GM19395 (cell line): ENCODE results near the gene APOBEC3H.

ENCODE experiments used
- ATAC-seq: cut with Tn5 transposase; IDR thresholded peaks from one replicate; pipeline ENCODE4 v1.9.1; 2021; ENCODE audit warnings: mild to moderate bottlenecking, moderate library complexity; ENCODE audit not compliant: unreplicated experiment

The APOBEC3H gene

DNA sequence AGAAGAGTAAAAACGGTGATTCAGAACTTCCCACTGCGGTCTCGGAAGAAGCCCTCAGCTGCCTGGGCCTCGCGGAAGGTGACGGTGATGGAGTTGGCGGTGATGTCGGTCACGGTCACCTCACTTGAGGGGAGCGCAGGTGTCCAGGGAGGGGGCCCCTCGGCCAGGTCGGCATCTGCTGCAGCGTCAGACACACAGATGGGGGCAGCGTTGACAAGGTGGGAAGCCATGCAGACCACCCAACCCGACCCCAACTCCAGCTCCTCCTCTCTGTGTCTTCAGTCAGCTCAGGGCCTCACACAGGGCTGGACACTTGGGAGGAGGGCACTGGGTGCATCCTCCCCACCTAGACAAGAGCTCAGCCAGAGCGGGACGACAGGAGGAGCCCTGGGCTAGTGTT lies 36.8 kb downstream of the APOBEC3H start:
- ATAC-seq: no peak

DNA sequence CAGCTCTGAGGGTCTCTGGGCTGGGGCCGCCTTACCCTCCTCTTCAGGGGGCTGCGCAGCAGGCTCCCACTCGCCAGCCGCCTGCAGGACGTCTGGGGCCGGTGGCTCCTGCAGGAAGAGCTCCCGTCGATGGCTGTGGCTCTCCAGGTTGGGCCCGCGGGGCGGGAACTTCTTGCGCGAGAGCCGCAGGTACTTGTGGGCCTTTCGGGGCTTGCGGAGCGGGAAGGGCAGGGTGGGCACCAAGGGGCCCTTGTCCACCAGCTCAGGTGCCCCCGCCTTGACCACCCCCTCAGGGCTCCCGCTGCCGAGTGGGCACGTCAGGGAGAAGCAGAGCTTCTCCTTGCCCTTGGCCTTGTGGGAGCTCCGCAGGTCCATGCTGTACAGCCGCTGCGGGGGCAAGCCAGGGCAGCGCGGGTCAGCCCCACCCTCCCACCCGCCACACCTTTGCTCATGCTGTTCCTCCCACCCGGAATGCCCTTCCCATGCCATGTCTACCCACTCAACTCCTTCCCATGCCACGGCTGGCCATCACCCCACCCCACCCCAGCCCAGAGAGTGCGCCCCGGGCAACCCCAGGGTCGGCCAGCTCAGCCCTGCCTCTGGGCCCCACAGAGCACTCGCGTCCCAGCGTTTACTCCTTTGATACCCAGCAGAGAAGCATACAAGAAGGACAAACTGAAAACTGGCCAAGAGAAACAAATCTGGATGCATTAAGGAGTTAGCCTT lies 37.5 kb downstream of the APOBEC3H start:
- ATAC-seq: no peak

DNA sequence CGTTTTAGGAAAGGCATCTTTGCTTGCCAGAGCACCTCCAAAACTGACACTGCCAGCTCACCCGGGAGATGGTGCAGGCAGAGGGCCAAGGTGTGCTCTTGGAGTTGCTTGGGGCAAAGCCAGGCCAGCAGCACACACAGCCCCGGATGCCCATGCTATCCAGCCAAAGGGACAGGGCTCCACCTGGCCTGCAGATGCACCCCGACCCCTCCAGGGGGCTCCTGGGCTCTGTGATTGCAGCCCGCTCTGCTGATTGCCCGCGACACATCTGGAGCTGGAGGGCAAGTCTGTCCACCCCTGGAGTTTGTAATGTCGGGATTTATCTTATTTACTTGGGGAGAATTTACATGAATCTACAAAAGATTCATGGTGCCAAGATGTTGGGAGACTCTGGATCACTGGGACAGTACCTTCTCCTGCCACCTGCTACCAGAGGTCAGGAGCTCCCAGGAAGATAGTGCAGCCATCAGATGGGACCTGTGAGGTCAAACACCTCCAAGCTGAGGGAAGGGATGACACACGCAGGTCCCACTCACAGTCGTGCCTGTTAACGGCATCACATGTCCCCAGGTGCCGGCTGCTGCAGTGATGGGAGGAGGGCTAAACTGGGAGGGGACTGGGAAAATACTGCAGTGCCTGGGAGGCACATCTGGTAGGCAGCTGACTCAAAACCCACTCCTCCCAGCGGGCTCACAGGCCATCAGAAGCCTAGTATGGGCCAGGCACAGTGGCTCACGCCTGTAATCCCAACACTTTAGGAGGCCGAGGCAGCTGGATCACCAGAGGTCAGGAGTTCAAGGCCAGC lies 38.2 kb downstream of the APOBEC3H start:
- no peak for ATAC-seq

DNA sequence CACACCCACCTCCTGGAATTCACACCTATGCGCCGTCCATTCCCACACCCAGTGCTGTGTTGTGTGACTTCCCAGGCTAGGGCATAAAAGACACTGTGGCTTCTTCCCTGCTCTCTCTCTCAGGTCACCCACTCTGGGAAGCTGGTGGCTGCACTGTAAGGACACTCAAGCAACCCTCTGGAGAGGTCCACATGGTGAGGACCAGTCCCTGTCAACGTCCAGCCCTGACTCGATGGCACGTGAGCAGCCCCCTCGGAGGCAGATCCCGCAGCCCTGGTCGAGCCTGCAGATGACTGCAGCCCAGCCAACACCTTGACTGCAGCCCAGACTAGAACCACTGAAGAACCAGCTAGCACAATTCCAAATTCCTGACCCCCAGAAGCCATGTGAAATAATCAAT lies 39.3 kb downstream of the APOBEC3H start:
- ATAC-seq: no peak

DNA sequence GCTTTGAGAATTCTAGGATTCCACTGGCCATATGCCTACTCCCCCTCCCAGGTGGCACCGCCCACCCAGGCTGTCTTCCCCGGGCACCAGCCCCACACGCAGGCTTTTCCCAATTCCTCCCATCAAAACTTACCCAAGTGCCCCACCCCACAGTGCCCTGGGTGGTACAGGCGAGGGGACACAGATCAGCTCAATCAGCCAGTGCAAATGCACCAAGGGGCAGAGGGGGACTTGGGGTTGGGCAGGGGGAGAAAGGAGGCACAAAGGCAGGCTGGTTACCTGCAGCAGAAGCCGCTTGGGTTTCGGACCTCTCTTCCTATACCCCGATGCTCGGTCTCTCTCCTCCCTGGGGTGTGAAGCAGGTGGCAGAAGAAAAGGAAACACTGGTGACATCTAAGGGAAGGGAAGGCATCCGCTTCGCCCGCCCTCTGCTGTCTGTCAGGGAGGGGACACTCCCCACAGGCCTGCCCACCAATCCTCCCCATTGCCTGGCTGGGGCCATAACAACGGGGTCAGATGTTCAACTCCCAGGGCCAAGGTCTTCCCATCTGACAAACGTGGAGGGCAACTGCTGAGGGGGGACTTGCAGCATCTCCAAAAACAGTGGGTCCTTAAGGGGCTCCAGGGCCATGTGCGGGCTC lies 41.4 kb downstream of the APOBEC3H start:
- no peak for ATAC-seq

- ATAC-seq: no peak
Measured at GRCh38 chr22:39139933-39140332, 42.9 kb downstream of the APOBEC3H start.

DNA sequence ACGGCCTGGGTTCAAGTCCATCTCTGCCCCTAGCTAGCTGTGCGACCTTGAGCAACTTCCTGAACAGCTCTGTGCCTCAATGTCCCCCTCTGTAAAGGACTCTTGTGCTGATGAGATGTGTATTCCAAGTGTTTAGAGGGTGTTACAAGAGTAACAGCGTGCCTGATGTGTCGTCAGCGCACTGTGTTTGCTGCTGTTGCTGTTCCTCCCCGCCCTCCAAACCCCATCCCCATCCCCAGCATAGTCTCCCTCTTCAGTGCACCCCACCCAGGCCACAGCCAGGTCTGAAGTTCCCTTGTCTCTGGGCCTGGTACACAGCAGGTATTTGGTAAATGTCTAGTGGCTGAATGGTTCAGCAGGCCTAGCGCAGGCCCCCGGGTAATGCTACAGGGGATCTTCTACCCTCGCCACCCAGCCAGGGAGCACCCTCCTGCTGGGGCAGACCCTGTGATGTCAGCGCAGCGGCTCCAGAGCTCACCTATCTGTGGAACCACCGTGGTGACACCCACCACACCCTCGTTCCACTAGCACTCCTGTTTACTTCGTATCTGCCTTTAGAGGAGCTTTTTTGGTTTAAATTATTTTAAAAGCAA lies 45.1 kb downstream of the APOBEC3H start:
- no peak for ATAC-seq

DNA sequence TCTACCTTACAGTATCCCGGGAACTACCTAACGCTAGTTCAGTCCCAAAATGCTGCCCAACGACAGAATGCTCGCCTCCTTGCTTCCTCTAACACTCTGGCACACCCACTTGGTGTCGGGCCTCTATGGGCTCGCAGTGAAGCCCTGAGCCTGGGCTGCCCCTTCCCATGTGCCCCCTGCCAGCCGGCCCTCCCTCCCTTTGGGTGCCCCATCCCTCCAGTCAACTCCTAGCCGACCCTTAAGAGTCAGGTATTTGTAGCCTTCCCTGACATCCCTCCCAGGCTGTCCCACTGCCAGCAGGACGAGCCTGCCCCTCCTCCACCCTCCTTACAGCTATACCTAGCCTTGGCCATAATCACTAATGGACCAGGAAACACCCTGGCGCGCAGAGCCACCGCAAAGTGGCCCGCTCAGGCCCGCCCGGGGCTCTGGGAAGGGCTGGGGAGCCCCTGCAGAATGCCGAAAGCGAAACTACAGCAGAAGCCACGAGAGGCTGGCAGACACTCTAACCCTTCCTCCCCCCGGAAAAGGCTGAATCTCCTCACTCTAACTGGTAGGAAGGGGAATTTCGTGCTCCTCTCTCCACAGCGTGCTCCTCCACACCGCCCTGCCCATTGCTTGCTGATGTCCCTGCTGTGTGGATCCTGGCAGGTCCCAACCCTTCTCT lies 47.2 kb downstream of the APOBEC3H start:
- ATAC-seq: peak; percentile 46

DNA sequence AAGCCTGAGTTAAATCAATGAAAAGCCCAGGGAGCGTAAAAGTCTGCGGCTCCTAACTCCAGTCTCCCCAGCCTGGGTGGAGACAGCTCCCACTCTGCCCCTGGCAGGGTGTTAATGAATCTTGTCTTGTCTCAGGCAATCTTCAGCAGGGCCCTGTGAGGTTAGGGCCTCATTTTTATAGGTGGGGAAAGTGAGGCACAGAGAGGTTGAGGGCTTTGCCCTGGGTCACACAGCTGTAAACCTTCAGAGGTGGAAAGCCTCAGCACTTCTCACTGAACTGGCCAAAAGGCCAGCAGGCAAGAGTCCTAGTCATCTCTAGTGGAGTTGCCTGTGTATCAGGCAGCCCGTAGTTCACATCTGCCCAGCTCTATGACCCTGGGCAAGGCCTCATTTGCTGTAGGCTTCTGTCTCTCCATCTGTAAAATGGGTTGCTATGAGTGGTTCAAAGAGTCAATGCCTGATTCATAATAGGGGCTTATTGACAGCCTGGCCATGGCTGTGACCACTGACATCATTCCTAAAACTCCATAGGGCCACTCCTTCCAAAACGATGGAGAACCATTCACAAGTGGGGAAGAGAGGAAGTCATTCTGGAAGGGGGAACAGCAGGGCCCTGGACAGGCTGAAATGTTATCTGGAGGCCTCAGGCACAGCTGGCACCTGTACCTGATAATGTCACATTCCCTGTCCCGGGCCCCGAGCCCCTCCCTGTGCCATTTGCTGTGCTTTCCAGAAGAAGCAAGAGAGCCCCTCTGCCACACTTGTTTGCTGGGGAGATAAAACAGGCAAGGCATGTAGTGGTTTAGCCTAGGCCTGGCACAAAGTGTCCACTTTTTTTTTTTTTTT lies 49.4 kb downstream of the APOBEC3H start:
- no peak for ATAC-seq

DNA sequence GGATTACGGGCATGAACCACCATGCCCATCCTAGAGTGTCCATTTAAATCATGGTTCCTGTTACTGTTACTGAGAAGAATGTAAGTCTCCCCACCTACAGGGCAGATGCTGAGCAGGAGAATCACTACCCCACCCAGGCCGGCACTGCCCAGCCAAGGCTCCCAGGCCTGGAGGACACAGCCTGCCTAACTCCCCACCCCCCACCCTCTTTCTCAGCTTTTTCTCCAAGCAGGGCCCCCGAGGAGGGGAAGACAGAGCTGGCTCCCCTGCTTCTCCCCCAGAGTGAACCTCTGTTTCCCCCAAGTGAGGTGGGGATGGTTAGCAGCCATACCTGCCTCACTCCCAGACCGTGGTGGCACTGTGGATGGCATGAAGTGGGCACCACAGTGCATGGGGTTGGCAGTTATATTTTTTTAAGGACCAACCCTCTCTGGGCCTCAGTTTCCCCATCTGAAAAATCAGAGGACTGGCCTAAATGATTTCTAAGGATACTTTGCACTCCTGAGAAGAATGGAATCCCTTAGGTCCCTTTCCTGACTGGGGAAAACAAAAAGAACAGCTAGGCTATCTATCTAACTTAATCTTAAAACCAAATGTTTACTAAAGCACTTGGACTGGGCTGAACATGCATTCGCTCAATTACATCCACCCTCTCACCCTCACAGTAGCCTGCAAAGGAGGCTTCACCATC lies 50.4 kb downstream of the APOBEC3H start:
- ATAC-seq: no peak

DNA sequence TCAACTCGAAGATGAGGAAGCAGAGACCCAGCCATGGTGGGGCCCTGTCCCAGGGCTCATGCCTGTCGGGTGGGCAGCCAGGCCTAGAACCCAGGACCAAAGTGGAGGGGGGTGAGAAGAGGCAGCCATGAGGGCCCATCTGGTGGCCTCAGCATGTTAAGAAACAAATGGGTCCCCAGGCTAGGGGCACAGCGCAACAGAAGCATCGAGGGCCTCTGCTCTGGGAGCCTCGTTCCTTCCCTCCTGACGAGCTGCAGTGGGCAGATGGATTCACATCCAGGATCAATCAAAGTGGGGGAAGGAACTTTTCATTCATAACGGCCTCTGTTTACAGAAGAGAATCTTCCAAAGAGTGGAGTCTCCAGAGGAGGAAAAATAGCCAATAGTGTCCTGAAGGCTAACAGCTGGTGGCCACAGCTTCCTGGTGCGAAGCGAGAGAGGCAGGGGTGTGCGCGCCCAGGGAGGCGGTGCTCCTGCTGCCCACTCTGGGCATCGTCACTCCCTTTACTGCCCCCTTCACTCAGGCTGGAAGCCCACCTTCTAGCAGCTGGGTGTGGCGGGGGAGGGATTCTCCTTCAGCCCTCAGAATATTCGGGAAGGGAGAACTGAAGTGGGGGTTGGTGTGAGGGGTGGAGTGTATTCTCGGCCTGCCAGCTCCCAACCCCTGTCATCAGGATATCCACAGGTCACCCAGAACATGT lies 51.1 kb downstream of the APOBEC3H start:
- ATAC-seq: no peak

GRCh38 chr22:39148727-39149535 lies 51.9 kb downstream of the APOBEC3H start:
- no peak for ATAC-seq

DNA sequence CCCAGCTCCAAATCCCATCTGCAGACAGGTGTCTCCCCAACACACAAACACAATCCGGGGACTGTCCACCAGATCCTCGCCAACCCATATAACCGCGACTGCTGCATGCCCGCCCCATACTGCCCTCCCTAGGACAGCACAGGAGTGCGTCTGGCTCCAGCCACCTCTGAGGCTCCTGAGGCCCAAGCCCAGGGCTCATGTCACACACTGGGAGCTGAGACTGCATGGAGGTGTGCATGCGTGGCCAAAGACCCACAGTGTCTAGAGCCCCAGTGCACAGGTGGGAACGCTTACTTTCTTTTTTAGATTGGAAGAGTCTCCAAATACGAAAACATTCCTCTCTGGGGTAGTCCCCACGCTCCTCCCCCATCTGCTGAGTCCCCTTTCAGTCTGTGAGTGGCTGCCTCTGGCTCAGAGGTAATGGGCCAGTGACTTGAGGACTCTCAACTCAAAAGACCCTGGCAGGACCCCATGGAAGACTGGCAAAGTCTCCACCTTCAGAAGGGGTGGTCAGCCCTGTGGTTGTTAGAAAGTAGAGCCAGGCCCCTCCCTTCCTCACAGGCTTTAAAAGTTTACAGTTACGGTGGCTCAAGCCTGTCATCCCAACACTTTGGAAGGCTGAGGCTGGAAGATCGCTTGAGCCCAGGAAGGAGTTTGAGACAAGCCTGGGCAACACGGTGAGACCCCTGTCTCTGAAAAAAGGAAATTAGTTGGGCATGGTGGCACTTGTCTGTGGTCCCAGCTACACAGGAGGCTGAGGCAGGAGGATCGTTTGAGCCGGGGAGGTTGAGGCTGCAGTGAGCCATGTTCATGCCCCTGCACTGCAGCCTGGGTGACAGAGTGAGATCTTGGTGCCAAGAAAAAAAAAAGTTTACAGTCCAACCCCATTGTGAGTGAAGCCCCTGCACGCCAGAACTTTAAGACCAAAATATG lies 53.1 kb downstream of the APOBEC3H start:
- no peak for ATAC-seq

DNA sequence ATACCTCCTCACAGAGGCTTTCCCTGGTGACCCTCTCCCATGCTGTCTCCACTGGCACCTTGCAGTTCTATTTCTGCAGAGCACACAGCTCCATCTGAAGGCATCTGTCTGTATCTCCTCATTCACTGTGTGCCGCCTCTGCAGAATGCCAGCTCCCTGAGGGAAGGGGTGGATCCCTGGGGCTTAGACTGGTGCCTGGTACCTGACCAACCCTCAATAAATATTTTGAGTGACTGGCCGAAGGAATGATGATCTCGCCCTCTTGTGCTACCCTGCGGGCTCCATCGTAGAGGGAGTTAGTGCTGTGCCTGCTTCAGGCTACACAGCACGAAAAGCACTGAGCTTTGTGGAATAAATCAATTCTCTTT lies 53.8 kb downstream of the APOBEC3H start:
- no peak for ATAC-seq

GRCh38 chr22:39151329-39151975 lies 54.4 kb downstream of the APOBEC3H start:
- no peak for ATAC-seq

DNA sequence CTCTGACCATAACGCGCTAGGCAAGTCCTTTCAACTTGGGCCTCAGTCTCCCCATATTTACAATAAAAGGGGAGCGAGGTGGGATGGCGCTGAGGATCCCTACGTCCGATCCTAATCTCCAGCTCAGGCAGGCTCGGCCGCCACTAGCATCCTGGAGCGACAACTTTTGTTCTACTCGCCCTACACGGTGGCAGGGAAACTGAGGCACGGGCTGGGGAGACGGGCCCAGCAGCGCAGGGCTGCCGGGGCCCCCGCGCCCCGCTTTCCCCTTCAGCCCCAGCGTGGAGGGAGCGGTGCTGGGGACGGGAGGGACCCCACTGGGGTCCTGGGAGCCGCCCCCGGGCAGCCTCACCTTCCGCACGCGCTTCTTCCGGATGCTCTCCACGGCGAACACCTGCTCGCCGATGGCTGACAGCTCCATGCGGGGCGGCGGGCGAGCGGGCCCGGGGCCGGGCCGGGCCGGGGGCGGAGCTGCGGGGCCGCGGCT lies 55.0 kb downstream of the APOBEC3H start:
- ATAC-seq: no peak
